GM20000 (cell line): Measurements from ENCODE around the gene TNFSF9.
A peak's percentile ranks its signal among the peaks of the same experiment; 100 is the strongest.
"Not testable (repeated sequence)": the region's sequence is repeated elsewhere in the genome, so short reads cannot be mapped to it uniquely, and the experiment has no call there.

Experiments
- DNase-seq: peaks from one replicate; pipeline ENCODE4 v3.0.0; 2012; ENCODE audit warnings: low spot score
- CTCF ChIP-seq: IDR thresholded peaks from 2 replicates; pipeline ENCODE4 v1.5.1; 2012; ENCODE audit warnings: mild to moderate bottlenecking, control low read depth; ENCODE audit errors: extremely low read depth, missing control alignments

The TNFSF9 gene

GRCh38 chr19:6571167-6571566 lies 40.3 kb downstream of the TNFSF9 start:
- DNase-seq = no peak
- no peak for TF ChIP-seq CTCF

- no peak for DNase-seq
- TF ChIP-seq CTCF = no peak
Observed at GRCh38 chr19:6572217-6572616, 41.4 kb downstream of the TNFSF9 start.

GRCh38 chr19:6573350-6573749 lies 42.5 kb downstream of the TNFSF9 start:
- no peak for TF ChIP-seq CTCF
- no peak for DNase-seq

- no peak for DNase-seq
- no peak for TF ChIP-seq CTCF
Observed at GRCh38 chr19:6576869-6577475, 46.1 kb downstream of the TNFSF9 start.

GRCh38 chr19:6577476-6578125 lies 46.8 kb downstream of the TNFSF9 start:
- no peak for TF ChIP-seq CTCF
- peak; percentile 78 for DNase-seq

GRCh38 chr19:6579450-6580178 lies 48.8 kb downstream of the TNFSF9 start:
- TF ChIP-seq CTCF = no peak

GRCh38 chr19:6580313-6580712 lies 49.5 kb downstream of the TNFSF9 start:
- no peak for DNase-seq
- no peak for TF ChIP-seq CTCF

More at GRCh38 chr19:6579450-6580178, 48.8 kb downstream of the TNFSF9 start:
- DNase-seq = no peak

- not testable (repeated sequence) for DNase-seq
Observed at GRCh38 chr19:6582515-6583484, 52.0 kb downstream of the TNFSF9 start.
